ENCODE measurements around the gene PRX. TPM values are rescaled to one million over a fixed set of nuclear protein-coding genes. Genes with fewer than 3 reads are reported as not detected.
A peak's percentile ranks its signal among the peaks of the same experiment; 100 is the strongest.

Gene PRX
- total and polyA plus RNA-seq, 2 of the 4 experiments (the other 2 are of a cell fraction), result 0.90 to 1.7 TPM

- no peak overlapping the region for H3K4me3 ChIP-seq (ENCODE audit: insufficient read depth, low read depth, low read length)
- no peak overlapping the region; a peak in 1 of 4 replicates for H4K8ac ChIP-seq (ENCODE audit: low read depth in 2 of 2, low read length in 2 of 2)
- no TSS peak for BruUV-seq (replicated peaks)
- peaks cover 14 to 37% of the 10 kb centered on the region in 2 experiments for H3K79me1 ChIP-seq (ENCODE audit: low read depth in 1 of 2, low read length in 2 of 2)
- no peak overlapping the region; the same call in 1 of the 2 replicates for H4K91ac ChIP-seq (ENCODE audit: insufficient read depth, low read depth, low read length)
- no peak overlapping the region for H3K18ac ChIP-seq (ENCODE audit: low read depth, low read length)
- peaks cover 5% of the 10 kb centered on the region; the same call in 1 of the 2 replicates for H3K36me3 ChIP-seq (ENCODE audit: control insufficient read depth, insufficient read depth, low read length)
- no peak overlapping the region for H2BK15ac ChIP-seq (ENCODE audit: low read depth, low read length)
- H2BK5ac ChIP-seq (ENCODE audit: low read depth, low read length, poor library complexity, severe bottlenecking), result peak overlapping the region; percentile 5
- WGBS, 2 experiments (ENCODE audit: extremely low coverage in 2 of 2, insufficient read length in 1 of 2), result no CpG with 5 or more reads among the region's 3 CpGs
- no peak overlapping the region for H3K23ac ChIP-seq (ENCODE audit: low read depth, low read length)
- peak; percentile 54 for DNase-seq
- no peak overlapping the region for H3K4ac ChIP-seq (ENCODE audit: low read depth, low read length)
- H3K9me1 ChIP-seq (ENCODE audit: insufficient read depth, low read length), result peaks cover 15% of the 10 kb centered on the region
- CTCF ChIA-PET, result no interaction called here
- H3K9ac ChIP-seq (ENCODE audit: low read depth, low read length), result no peak overlapping the region
- H3K9me3 ChIP-seq (ENCODE audit: control insufficient read depth, insufficient read depth, low read length), result no peaks in the 10 kb centered on the region
- no peak overlapping the region for H2AFZ ChIP-seq (replicated peaks; ENCODE audit: low read length, poor library complexity)
- peaks cover 6% of the 10 kb centered on the region for H3K4me1 ChIP-seq (ENCODE audit: control insufficient read depth, insufficient read depth, low read length)
- no peak overlapping the region for H2BK120ac ChIP-seq (ENCODE audit: low read depth, low read length)
- H2AK9ac ChIP-seq (replicated peaks; ENCODE audit: low read depth, low read length, poor library complexity), result no peak overlapping the region
- H3K4me2 ChIP-seq (ENCODE audit: low read depth, low read length), result peak overlapping the region; percentile 22; the same call in 1 of the 2 replicates
- POLR2A ChIA-PET (ENCODE audit: unreplicated experiment), result no interaction called here
- no peak overlapping the region for H3K14ac ChIP-seq (replicated peaks; ENCODE audit: low read depth, low read length)
- H4K5ac ChIP-seq (ENCODE audit: low read depth, low read length), result no peak overlapping the region
- no peak overlapping the region for H2BK20ac ChIP-seq (ENCODE audit: low read depth, low read length)
- H3K27ac ChIP-seq (ENCODE audit: insufficient read depth, low read length), result no peak overlapping the region
- ATAC-seq (ENCODE audit: low read depth), result peak; percentile 73
- no peaks in the 10 kb centered on the region for H3K27me3 ChIP-seq (ENCODE audit: control insufficient read depth, insufficient read depth, low read length)
- TF ChIP-seq, protein P1, sequence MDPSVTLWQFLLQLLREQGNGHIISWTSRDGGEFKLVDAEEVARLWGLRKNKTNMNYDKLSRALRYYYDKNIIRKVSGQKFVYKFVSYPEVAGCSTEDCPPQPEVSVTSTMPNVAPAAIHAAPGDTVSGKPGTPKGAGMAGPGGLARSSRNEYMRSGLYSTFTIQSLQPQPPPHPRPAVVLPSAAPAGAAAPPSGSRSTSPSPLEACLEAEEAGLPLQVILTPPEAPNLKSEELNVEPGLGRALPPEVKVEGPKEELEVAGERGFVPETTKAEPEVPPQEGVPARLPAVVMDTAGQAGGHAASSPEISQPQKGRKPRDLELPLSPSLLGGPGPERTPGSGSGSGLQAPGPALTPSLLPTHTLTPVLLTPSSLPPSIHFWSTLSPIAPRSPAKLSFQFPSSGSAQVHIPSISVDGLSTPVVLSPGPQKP (IDR thresholded peaks at IDR 0.05; ENCODE audit: borderline replicate concordance, low read depth, low read length), result no peak
- no peak for TF ChIP-seq CHD1 (IDR thresholded peaks at IDR 0.05; ENCODE audit: low read depth, low read length)
- no peak for TF ChIP-seq MXI1 (IDR thresholded peaks at IDR 0.05; ENCODE audit: borderline replicate concordance, low read depth, low read length)
- no peak for TF ChIP-seq FOS (IDR thresholded peaks at IDR 0.05; ENCODE audit: low read depth, low read length)
- no peak for TF ChIP-seq MAZ (IDR thresholded peaks at IDR 0.05; ENCODE audit: borderline replicate concordance, low read depth, low read length)
- TF ChIP-seq USF2 (IDR thresholded peaks at IDR 0.05; ENCODE audit: low read depth, low read length), result no peak
- no peak for TF ChIP-seq BHLHE40 (IDR thresholded peaks at IDR 0.05; ENCODE audit: low read depth, low read length)
- no peak for TF ChIP-seq SMC3 (IDR thresholded peaks at IDR 0.05; ENCODE audit: low read depth, low read length)
- TF ChIP-seq CEBPB (IDR thresholded peaks at IDR 0.05; ENCODE audit: low read depth, low read length), result no peak
- TF ChIP-seq NFE2L2 (IDR thresholded peaks at IDR 0.05; ENCODE audit: low read depth, low read length), result no peak
- TF ChIP-seq RCOR1 (IDR thresholded peaks at IDR 0.05; ENCODE audit: insufficient replicate concordance, low read length), result no peak
- in situ Hi-C loops (cut with MboI; ENCODE audit: low sequenced_read_pairs) (no loop called here), intact Hi-C loops (cut with micrococcal nuclease) (no loop called here), dilution Hi-C loops (cut with HindIII; ENCODE audit: low sequenced_read_pairs, unreplicated experiment) (no loop called here)
- H3K56ac ChIP-seq (ENCODE audit: extremely low read depth, insufficient read depth, low read length), result no peak overlapping the region
- 0 out of 2 replicates have a peak, but pooled peaks cover 7% of the 10 kb centered on the region for H4K20me1 ChIP-seq (ENCODE audit: insufficient read depth, low read length)
- H2AK5ac ChIP-seq (ENCODE audit: low read depth, low read length), result no peak overlapping the region
Measured at GRCh38 chr19:40357640-40358039, 55.5 kb downstream of the PRX start.
